Activated T-helper 1 cell treated with Interleukin-2 at 50 U/mL for 16 hours (primary cell): Measurements from ENCODE around the gene STKLD1.

Experiments
- DNase-seq: peaks from one replicate; pipeline ENCODE4 v3.0.0-alpha.2; 2020; ENCODE audit warnings: low read depth

STKLD1 gene

DNA sequence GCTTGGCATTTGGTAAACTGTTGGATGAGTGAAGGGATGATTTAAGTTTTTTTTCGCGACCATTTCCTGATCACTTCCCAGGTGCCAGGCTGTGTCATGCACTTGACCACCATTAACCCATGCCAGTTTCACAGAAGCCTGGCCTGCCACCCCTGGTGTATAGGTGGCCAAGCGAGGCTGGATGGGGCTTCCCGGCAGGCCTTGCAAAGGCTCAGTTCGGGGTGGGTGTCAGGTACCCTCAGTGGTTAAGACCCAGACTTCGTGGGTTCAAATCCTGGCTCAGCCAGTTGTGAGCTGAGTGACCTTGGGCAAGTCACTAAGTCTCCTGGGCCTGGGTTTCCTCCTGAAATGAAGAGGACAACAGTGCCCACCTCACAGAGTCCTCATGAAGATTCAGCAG is 30.6 kb upstream of the STKLD1 start:
- DNase-seq = no peak

GRCh38 chr9:133346021-133346785 is 30.0 kb upstream of the STKLD1 start:
- no peak for DNase-seq

- DNase-seq = no peak
Measured at GRCh38 chr9:133347515-133347984, 28.6 kb upstream of the STKLD1 start.

DNA sequence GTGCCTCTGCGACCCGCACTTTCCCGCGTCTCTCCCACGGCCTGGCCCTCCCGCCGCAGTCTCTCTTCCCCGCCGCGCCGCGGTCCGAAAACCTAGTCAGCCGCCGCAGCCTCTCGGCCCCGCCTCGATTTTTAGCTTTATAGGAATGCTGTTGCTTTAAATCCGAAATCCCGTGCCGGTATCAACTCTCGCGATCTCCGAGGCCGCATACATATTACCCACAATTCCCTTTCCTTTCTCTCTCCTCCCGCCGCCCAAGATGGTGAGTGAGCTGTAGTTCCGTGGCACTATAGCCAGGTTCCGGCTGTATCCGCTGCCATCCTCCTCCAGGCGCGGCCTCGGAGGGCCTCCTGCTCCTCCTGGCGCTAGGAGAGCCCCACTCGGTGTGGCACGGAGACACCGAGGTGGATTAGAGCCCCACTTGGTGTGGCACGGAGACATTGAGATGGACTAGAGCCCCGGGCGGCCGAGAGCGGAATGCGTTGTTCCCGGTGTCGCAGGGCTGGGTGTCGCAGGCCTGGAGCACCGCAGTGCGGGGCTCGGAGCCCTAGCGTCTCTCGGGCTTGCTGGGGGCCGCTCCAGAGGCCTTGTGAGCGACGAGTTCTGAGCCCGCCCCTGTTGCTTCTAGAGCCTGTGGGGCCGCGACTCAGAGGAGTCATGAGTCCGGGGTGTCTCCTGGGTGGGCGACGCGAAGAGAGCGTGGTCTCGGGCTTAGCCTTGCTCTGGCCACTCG is 28.0 kb upstream of the STKLD1 start, which contains the start of the genes MED22 and RPL7A:
MED22 (minus strand) TSS at position 147 of the 733 bp plus-strand sequence. CDS start 1,469 bp downstream, outside the sequence.
RPL7A (plus strand) TSS at position 234 of the 733 bp plus-strand sequence; CDS start at position 260, 26 bp downstream.
- DNase-seq = peak; percentile 79

- DNase-seq = no peak
Measured at GRCh38 chr9:133348718-133349573, 27.2 kb upstream of the STKLD1 start.

GRCh38 chr9:133349965-133350616 is 26.1 kb upstream of the STKLD1 start:
- DNase-seq = no peak

GRCh38 chr9:133351526-133351907 is 24.6 kb upstream of the STKLD1 start:
- no peak for DNase-seq

- no peak for DNase-seq
Measured at GRCh38 chr9:133351908-133352634, 24.1 kb upstream of the STKLD1 start.

- no peak for DNase-seq
Measured at GRCh38 chr9:133352635-133353340, 23.4 kb upstream of the STKLD1 start.

DNA sequence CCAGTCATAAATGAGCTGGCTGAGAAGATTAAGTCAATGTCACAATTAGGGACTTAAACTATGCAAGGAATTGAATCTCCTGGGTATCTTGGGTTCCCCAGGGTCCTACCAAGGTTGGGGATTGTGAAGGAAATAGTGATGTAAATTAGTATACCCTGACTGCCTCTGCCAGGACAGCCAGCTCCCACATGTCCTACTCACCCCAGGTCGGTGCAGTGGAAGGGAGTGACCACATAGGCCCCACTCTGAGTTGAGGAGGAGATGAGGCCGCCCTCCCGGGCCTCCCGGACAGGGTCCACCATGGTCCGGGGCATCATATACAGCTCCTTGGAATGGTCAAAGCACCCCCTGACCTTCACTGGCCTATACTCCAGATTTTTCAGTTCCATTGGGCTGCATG is 22.6 kb upstream of the STKLD1 start:
- no peak for DNase-seq

DNA sequence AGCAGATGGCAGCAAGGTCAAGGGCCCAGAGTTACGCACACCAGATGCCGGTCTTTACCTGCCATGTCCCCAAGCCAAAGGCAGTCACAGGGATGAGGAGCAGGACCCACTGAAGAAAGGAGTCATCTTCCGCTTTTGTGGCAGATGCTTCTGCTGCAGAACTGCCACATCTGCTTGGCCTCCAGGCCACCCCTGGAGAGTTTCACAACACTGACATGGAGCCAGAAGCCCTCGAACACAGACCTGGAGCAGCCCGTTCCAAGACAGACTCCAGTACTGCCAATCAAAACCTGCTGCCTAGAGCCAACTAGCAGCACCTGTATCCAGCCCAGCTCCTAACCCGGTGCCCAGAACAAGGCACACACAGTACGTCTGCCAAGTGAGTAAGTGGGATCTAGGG is 21.4 kb upstream of the STKLD1 start:
- no peak for DNase-seq

GRCh38 chr9:133355881-133356357 is 20.2 kb upstream of the STKLD1 start:
- DNase-seq = no peak

- peak; percentile 86 for DNase-seq
Measured at GRCh38 chr9:133356391-133357091, 19.6 kb upstream of the STKLD1 start, which contains the start of the genes SURF1 and SURF2. Gene SURF1 (minus strand): TSS chr9:133356487. CDS start chr9:133356453, 34 bp downstream. Gene SURF2 (plus strand): TSS chr9:133356550. CDS start chr9:133356593, 43 bp downstream.

DNA sequence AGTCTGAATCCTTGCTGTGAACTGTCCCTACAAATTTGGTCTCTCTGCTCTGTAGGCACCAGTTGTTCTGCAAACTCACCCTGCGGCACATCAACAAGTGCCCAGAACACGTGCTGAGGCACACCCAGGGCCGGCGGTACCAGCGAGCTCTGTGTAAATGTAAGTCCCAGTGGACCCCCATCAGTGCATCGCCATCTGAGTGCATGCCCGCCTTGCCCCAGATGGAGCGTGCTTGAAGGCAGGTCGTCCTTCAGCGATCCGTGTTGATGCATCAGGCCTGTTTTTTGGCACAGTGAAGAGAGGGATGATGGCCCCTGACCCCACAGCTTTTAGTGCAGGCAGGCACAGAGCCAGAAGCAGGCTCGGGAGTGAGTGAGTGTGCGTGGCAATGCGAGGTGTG is 18.5 kb upstream of the STKLD1 start:
- DNase-seq = no peak

DNA sequence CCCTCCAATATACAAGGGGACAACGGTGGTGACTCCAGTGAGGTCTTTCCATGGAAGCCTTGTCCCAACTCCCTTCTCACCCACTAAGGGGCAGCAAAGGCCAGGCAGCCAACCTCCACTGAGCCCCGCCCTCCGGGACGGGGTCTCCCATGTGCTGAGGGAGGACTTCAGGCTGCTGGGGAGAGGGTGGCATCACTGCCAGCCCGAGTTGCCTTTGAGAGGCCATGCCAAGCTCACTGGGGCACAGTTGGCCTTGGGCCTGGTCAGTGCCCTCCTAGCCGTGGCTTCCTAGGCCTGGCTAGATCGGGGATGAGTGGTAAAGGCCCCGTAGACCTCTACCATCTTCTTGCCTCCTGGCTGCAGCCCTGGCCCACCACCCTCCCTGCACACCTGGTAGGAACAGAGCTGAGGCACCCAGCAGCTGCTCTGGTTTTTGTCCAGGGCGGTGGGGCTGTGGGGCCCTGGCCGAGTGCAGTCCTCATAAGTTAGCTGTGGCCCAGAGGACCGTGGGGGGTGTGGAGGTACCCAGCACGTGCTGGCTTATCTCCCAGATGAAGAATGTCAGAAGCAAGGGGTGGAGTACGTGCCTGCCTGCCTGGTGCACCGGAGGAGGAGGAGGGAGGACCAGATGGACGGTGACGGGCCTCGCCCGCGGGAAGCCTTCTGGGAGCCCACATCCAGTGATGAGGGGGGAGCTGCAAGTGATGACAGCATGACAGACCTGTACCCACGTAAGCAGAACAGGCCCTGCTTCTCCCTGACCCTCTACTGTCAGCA is 16.6 kb upstream of the STKLD1 start:
- DNase-seq = no peak

DNA sequence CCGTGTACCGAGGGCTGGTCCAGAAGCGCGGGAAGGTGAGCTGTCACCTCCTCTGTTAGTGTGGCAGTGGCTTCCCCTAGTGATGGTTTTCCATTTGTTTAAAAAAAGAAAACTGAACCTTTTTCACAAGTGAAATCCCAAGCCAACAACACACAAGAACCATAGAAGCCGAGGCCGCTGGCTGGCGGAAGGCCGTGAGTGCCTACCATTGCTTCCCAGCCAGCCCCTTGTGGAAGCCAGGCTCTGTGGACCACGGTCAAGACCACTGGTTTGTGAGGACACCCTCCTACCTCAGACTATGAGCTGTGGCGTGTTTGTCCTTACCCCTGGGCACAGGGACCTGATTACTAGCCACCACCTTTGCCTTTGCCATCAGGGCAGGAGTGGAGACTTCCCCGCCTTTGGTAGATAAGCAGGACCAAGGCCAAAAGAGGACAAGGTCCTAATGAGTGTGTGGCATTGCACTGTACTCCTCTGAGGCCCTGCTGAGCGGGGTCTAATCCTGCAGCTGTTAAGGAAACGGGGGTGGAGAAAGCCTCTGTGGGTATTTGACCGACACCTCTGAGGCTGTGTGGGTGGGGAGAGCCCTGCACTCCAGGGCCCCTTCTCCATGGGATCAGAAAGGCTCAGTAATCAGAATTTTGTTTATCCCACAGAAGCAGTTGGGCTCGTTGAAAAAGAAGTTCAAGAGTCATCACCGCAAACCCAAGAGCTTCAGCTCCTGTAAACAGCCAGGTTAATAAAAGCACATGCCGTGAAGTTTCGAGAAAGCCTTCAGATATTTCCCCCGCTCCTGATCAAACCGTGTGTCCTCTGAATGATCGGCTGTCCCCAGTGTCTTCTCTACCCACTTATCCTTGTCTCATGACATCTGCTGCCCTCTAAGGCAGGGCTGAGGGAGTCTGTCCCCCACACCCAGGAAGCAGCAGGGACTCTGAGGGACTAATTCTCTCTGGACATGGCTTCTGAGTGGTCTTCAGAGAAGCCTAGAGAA is 15.5 kb upstream of the STKLD1 start:
- DNase-seq = no peak

DNA sequence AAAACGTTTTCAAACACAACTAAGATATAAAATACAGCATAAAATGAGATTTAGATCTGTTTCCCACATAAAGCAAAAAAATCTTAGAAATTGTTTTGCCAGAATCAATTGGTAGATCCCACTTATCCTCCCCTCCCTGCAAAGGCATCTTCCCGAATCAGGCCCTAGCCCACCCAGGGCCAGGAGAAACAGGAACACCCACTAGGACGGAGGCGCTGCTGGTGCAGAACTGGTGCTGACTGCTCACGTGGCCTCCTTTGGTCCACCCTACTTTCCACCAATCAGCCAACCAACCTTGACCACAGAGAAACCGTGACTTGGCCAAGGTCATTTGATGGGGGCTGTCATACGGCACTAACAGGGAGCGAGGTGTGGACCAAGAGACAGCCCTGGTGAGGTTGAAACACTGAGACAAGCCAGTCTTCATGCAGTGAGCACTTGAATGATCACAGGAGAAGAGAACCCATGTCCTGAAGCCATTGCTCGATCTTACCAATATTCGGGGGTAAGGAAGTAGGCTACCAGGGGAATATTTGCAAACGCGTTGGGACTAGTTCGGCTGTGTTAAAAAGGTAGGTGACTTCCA is 14.6 kb upstream of the STKLD1 start:
- DNase-seq = no peak
